ENCODE data around the gene TEAD3.

DNA sequence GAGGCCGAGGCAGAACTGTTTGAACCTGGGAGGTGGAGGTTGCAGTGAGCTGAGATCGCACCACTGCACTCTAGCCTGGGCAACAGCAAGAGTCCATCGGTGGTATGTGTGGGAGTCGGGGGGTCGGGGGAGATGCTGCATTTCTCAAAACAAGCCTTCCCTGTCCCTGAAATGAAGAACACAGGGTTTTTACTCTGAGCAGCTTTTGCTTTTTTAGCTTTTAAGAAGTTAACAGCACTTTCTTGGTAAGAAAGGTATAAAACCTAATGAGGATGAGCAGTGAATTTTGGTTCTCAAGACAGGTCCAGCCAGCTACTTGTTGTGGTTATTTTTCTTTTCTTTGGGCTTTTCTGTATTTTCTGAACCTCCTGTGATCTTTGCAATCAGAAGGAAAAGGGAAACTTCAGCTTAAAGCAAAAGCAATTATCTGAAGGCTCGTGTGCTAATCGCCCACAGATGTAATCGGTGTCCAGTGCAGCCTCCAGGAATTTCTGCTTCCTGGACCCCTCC, 25.0 kb downstream of the TEAD3 start:
- TF ChIP-seq, protein P1, sequence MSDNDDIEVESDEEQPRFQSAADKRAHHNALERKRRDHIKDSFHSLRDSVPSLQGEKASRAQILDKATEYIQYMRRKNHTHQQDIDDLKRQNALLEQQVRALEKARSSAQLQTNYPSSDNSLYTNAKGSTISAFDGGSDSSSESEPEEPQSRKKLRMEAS (IDR thresholded peaks at IDR 0.05; ENCODE audit: low read depth, low read length): no peak
- TF ChIP-seq, protein P2, sequence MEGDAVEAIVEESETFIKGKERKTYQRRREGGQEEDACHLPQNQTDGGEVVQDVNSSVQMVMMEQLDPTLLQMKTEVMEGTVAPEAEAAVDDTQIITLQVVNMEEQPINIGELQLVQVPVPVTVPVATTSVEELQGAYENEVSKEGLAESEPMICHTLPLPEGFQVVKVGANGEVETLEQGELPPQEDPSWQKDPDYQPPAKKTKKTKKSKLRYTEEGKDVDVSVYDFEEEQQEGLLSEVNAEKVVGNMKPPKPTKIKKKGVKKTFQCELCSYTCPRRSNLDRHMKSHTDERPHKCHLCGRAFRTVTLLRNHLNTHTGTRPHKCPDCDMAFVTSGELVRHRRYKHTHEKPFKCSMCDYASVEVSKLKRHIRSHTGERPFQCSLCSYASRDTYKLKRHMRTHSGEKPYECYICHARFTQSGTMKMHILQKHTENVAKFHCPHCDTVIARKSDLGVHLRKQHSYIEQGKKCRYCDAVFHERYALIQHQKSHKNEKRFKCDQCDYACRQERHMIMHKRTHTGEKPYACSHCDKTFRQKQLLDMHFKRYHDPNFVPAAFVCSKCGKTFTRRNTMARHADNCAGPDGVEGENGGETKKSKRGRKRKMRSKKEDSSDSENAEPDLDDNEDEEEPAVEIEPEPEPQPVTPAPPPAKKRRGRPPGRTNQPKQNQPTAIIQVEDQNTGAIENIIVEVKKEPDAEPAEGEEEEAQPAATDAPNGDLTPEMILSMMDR (IDR thresholded peaks at IDR 0.05; ENCODE audit: low read depth, low read length): no peak
- TF ChIP-seq POLR2A (IDR thresholded peaks at IDR 0.05; ENCODE audit: extremely low read depth, insufficient read length): no peak
- TF ChIP-seq MYC (IDR thresholded peaks at IDR 0.05; ENCODE audit: low read depth, low read length): no peak
